Ishikawa (cell line): ENCODE results near the gene RAI2.
A peak's percentile ranks its signal among the peaks of the same experiment; 100 is the strongest.

ENCODE experiments used
- CEBPB ChIP-seq: IDR thresholded peaks from 2 replicates; pipeline ENCODE4 v1.6.1; 2012
- CREB1 ChIP-seq: IDR thresholded peaks from 2 replicates; pipeline ENCODE4 v1.6.1; 2012; ENCODE audit warnings: low read depth
- EGR1 ChIP-seq: IDR thresholded peaks from 2 replicates; pipeline ENCODE4 v1.6.1; 2012
- EP300 ChIP-seq: IDR thresholded peaks from 2 replicates; pipeline ENCODE4 v1.6.1; 2012; ENCODE audit warnings: borderline replicate concordance
- FOXM1 ChIP-seq: IDR thresholded peaks from 2 replicates; pipeline ENCODE4 v1.6.1; 2012; ENCODE audit warnings: low read depth, borderline replicate concordance
- NFIC ChIP-seq: IDR thresholded peaks from 2 replicates; pipeline ENCODE4 v1.6.1; 2012
- RAD21 ChIP-seq: IDR thresholded peaks from 2 replicates; pipeline ENCODE4 v1.6.1; 2012; ENCODE audit warnings: low read depth
- REST ChIP-seq: IDR thresholded peaks from 2 replicates; pipeline ENCODE4 v1.6.1; 2012; ENCODE audit warnings: low read depth, mild to moderate bottlenecking
- TAF1 ChIP-seq: IDR thresholded peaks from 2 replicates; pipeline ENCODE4 v1.6.1; 2012; ENCODE audit warnings: low read depth, mild to moderate bottlenecking
- TCF12 ChIP-seq: IDR thresholded peaks from 2 replicates; pipeline ENCODE4 v1.6.1; 2012; ENCODE audit warnings: low read depth
- TEAD4 ChIP-seq: IDR thresholded peaks from 2 replicates; pipeline ENCODE4 v1.6.1; 2012
- USF1 ChIP-seq: IDR thresholded peaks from 2 replicates; pipeline ENCODE4 v1.6.1; 2012
- YY1 ChIP-seq: IDR thresholded peaks from 2 replicates; pipeline ENCODE4 v1.6.1; 2012; ENCODE audit warnings: low read depth
- ZBTB7A ChIP-seq: IDR thresholded peaks from 2 replicates; pipeline ENCODE4 v1.6.1; 2012; ENCODE audit warnings: low read depth
- TF ChIP-seq, protein P1 (sequence below): IDR thresholded peaks from 2 replicates; pipeline ENCODE4 v1.6.1; 2012

The RAI2 gene

GRCh38 chrX:17859609-17860178 lies 1.4 kb downstream of the RAI2 start:
- no peak for TF ChIP-seq EP300
- TF ChIP-seq TAF1, result no peak
- no peak for TF ChIP-seq CEBPB
- no peak for TF ChIP-seq RAD21
- no peak for TF ChIP-seq CREB1
- TF ChIP-seq FOXM1, result no peak

GRCh38 chrX:17854531-17854930 lies 6.6 kb downstream of the RAI2 start:
- TF ChIP-seq CREB1 (no peak), USF1 (no peak), FOXM1 (no peak), EP300 (no peak), EGR1 (no peak), RAD21 (no peak), CEBPB (no peak), ZBTB7A (no peak), REST (no peak), TEAD4 (no peak), TCF12 (no peak), TAF1 (no peak), YY1 (no peak)
- TF ChIP-seq, protein P1, sequence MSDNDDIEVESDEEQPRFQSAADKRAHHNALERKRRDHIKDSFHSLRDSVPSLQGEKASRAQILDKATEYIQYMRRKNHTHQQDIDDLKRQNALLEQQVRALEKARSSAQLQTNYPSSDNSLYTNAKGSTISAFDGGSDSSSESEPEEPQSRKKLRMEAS, result no peak

GRCh38 chrX:17854069-17854468 lies 7.0 kb downstream of the RAI2 start:
- TF ChIP-seq RAD21 (no peak), NFIC (0 out of 2 replicates have a peak, but pooled peaks have one; percentile 14)

DNA sequence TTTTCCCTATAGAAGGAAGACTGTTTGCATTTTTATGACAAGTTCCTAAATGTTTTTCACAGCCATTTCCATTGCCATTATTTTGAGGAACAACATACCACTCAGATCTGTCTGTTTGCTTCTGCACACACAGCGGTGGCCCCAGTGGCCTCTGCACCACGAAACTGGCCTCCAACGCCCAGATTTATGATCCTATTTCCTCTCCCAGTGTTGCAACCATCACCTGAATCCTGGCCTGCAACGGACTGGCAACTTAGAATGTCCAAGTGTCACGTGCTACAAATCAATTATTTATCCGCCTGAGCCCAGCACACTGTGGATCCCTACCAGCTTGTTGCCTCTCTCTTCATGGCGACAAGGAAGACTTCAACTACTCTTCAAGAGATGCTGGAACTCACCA lies 9.2 kb downstream of the RAI2 start:
- TF ChIP-seq, protein P1, result no peak
- TF ChIP-seq NFIC (no peak), EP300 (no peak), FOXM1 (no peak)

DNA sequence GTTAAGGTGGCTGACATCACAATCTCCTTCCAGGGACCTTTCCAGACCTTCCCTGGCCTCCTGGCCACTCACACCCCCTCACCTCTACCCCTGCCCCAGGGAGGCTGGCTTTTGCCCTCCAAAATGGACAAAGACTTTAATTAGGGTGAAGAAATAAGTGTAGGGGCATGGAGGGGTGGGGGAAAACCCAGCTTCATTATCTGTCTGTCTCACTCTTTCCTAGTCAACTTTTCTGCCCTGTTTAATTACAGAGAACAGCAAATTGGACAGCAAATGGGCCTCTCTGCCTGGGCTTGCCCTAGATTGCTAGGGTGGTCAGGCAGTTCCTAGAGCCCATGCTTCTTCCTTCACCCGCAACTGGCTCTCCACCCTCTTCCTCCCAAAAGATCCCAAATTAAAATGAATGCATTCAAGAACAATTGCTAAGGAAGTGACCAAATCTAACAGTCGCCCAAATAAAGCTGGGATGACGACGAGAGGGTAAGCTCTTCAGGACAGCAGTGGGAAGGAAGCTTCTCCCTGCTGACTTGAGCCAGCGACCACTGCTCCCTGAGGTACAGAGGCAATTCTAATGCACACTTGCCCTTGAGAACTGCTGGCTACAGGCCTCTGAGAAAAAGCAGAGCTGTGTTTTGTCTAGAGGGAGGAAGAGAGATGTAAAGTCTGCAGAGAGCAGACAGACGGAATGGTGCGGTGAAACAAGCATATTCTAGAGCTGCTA lies 12.4 kb downstream of the RAI2 start:
- TF ChIP-seq CREB1 (no peak), NFIC (no peak), TAF1 (no peak), ZBTB7A (no peak), USF1 (no peak), TCF12 (no peak), FOXM1 (no peak), YY1 (no peak), RAD21 (no peak), CEBPB (no peak), EGR1 (no peak), EP300 (no peak), TEAD4 (no peak), REST (no peak)
- TF ChIP-seq, protein P1, result no peak

- TF ChIP-seq NFIC, result no peak
- TF ChIP-seq YY1, result no peak
- TF ChIP-seq TEAD4, result no peak
- TF ChIP-seq EP300, result no peak
- no peak for TF ChIP-seq CREB1
- TF ChIP-seq, protein P1, result no peak
- no peak for TF ChIP-seq ZBTB7A
- no peak for TF ChIP-seq USF1
These were observed 15.1 kb downstream of the RAI2 start for GRCh38 chrX:17846045-17846444.
